ENCODE data around the gene BDKRB1. TPM values are rescaled to one million over a fixed set of nuclear protein-coding genes. Genes with fewer than 3 reads are reported as not detected.

Gene BDKRB1
- total RNA-seq, 2 experiments from 2014 or later = not detected

- POLR2A ChIA-PET = no interaction called here
- CTCF ChIA-PET = no interaction called here
Measured at GRCh38 chr14:96310906-96311305, 54.9 kb downstream of the BDKRB1 start.

Other genes with a start within 250 kb of the BDKRB1 start
- 1 to 10 TPM in 1 of 2 experiments, under 1 TPM in 1; 0.80 to 1.1 TPM for gene C14orf132, start 216.8 kb upstream of the BDKRB1 start, total RNA-seq
- gene BDKRB2, start 51.4 kb upstream of the BDKRB1 start, total RNA-seq = not detected
- gene ATG2B, start 107.1 kb downstream of the BDKRB1 start, total RNA-seq = 10 to 100 TPM; 19.6 to 20.6 TPM
- gene GSKIP, start 107.3 kb downstream of the BDKRB1 start, total RNA-seq = 10 to 100 TPM; 23.5 to 24.8 TPM
- 1 to 10 TPM in 1 of 2 experiments, under 1 TPM in 1; 0.99 to 1.4 TPM for gene AK7, start 135.9 kb downstream of the BDKRB1 start, total RNA-seq
- gene PAPOLA, start 246.2 kb downstream of the BDKRB1 start, total RNA-seq = 100 to 1,000 TPM; 202 TPM

Measured in activated CD8-positive, alpha-beta memory T cell treated with anti-CD3 and anti-CD28 coated beads for 36 hours (primary cell).